Hepatocyte (in vitro differentiated cells): ENCODE measurements around the gene TSPAN33. TPM values are rescaled to one million over a fixed set of nuclear protein-coding genes. Genes with fewer than 3 reads are reported as not detected.

ENCODE experiments used
- DNase-seq: peaks from one replicate; pipeline ENCODE4 v3.0.0-alpha.2; 2016; ENCODE audit warnings: low spot score
- H2AFZ ChIP-seq: fragments of 200-600 bp; sonication (generic); 2 replicates; pipeline ENCODE4 v1.6.0; 2016; ENCODE audit warnings: antibody characterized with exemption, mild to moderate bottlenecking
- H3K27ac ChIP-seq: fragments of 200-600 bp; sonication (generic); 2 replicates; pipeline ENCODE4 v1.5.1; 2016; ENCODE audit warnings: mild to moderate bottlenecking
- H3K27me3 ChIP-seq: fragments of 200-600 bp; sonication (generic); 2 replicates; pipeline ENCODE4 v1.6.1; 2016
- H3K36me3 ChIP-seq: fragments of 200-600 bp; sonication (generic); replicated peaks from 2 replicates; pipeline ENCODE4 v1.5.1; 2016; ENCODE audit warnings: low read depth; ENCODE audit not compliant: insufficient read depth
- H3K4me1 ChIP-seq: fragments of 200-600 bp; sonication (generic); 2 replicates; pipeline ENCODE4 v1.5.1; 2016; ENCODE audit warnings: mild to moderate bottlenecking, moderate library complexity; ENCODE audit not compliant: insufficient read depth
- H3K4me2 ChIP-seq: fragments of 200-600 bp; sonication (generic); 2 replicates; pipeline ENCODE4 v1.6.0; 2016
- H3K4me3 ChIP-seq: fragments of 200-600 bp; sonication (generic); 2 replicates; pipeline ENCODE4 v1.5.1; 2016; ENCODE audit warnings: mild to moderate bottlenecking
- H3K79me2 ChIP-seq: fragments of 200-600 bp; sonication (generic); 2 replicates; pipeline ENCODE4 v1.6.0; 2017; ENCODE audit warnings: mild to moderate bottlenecking
- H3K9me2 ChIP-seq: fragments of 200-600 bp; sonication (generic); replicated peaks from 2 replicates; pipeline ENCODE4 v1.6.0; 2017; ENCODE audit warnings: mild to moderate bottlenecking; ENCODE audit not compliant: insufficient read depth
- H3K9me3 ChIP-seq: fragments of 200-600 bp; sonication (generic); 2 replicates; pipeline ENCODE4 v1.5.1; 2016; ENCODE audit warnings: low read depth, mild to moderate bottlenecking
- H4K20me1 ChIP-seq: fragments of 200-600 bp; sonication (generic); 2 replicates; pipeline ENCODE4 v1.6.0; 2016; ENCODE audit warnings: mild to moderate bottlenecking; ENCODE audit not compliant: insufficient read depth, poor library complexity, severe bottlenecking
- EZH2 ChIP-seq: fragments of 200-600 bp; sonication (generic); IDR thresholded peaks from 2 replicates; pipeline ENCODE4 v1.6.1; 2016; ENCODE audit warnings: antibody characterized with exemption, mild to moderate bottlenecking, borderline replicate concordance
- EZH2phosphoT487 ChIP-seq: fragments of 200-600 bp; sonication (generic); IDR thresholded peaks from one replicate; pipeline ENCODE4 v1.6.1; 2018; ENCODE audit warnings: antibody characterized with exemption, mild to moderate bottlenecking, low read depth, moderate library complexity; ENCODE audit not compliant: unreplicated experiment, severe bottlenecking
- WGBS: methylation state at CpG from one replicate; pipeline ENCODE4 v1.1.6; 2016; ENCODE audit warnings: low lambda C conversion rate; ENCODE audit errors: missing lambda C conversion rate; 5-methylcytosine and 5-hydroxymethylcytosine counted together
- polyA plus RNA-seq: library from polyadenylated mRNA; unstranded; fragments of >200 nt; fragmentation: Nextera tagmentation; extraction: Ambion mirVana; gene quantifications from 2 replicates; pipeline ENCODE4 v1.2.1, GENCODE V29; 2016
- total RNA-seq: library from RNA; depleted of rRNA; stranded (reverse); fragments of >200 nt; gene quantifications from 2 replicates; pipeline ENCODE4 v1.2.3, GENCODE V29; 2014
- TF ChIP-seq, protein P1 (sequence below): fragments of 200-600 bp; sonication (generic); IDR thresholded peaks from 2 replicates; pipeline ENCODE4 v1.5.1; 2016; ENCODE audit warnings: antibody characterized with exemption, mild to moderate bottlenecking; ENCODE audit not compliant: poor library complexity

TSPAN33 gene
- total and polyA plus RNA-seq, 2 experiments from 2014 or later = 7.8 to 9.6 TPM

DNA sequence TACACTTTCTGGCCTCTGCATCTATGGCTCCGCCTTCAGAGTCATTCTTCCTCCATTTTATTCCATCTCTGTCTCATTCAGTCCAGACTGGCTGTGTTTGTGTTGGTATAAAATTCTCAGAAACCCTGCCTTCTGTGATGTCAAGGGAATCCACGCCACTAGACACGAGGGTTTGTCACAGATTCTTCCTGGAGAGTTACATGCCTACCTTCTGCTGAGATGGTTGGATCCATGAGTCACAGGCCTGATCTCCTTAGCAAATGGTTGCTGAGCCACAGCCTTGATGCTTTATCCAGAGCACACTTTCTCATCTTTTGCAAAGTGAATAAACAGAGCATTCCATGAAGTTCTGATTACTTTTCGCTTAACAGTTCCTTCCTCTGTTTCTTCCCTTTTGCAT is 35.9 kb upstream of the TSPAN33 start:
- WGBS = 93% methylated on average over 4 of the region's 4 CpGs
- no peaks in the 10 kb centered on the region for H3K27me3 ChIP-seq
- no peak for DNase-seq
- no peak overlapping the region for H3K4me2 ChIP-seq
- TF ChIP-seq EZH2phosphoT487 = no peak
- H3K4me3 ChIP-seq = no peak overlapping the region
- no peaks in the 10 kb centered on the region for H3K9me3 ChIP-seq
- peaks cover 12% of the 10 kb centered on the region for H3K4me1 ChIP-seq
- H2AFZ ChIP-seq = no peak overlapping the region
- no peak overlapping the region for H3K27ac ChIP-seq
- H3K79me2 ChIP-seq = no peaks in the 10 kb centered on the region
- H4K20me1 ChIP-seq = no peaks in the 10 kb centered on the region
- no peaks in the 10 kb centered on the region for H3K9me2 ChIP-seq
- no peaks in the 10 kb centered on the region for H3K36me3 ChIP-seq

GRCh38 chr7:129110258-129110981 is 34.1 kb upstream of the TSPAN33 start:
- Histone ChIP-seq H2AFZ (peak overlapping the region; percentile 56), H4K20me1 (no peaks in the 10 kb centered on the region), H3K4me1 (peaks cover 9% of the 10 kb centered on the region), H3K27ac (peak overlapping the region; percentile 10), H3K4me3 (no peak overlapping the region), H3K9me2 (no peaks in the 10 kb centered on the region), H3K4me2 (no peak overlapping the region), H3K27me3 (no peaks in the 10 kb centered on the region), H3K79me2 (no peaks in the 10 kb centered on the region), H3K36me3 (no peaks in the 10 kb centered on the region), H3K9me3 (no peaks in the 10 kb centered on the region)
- DNase-seq = peak; percentile 60
- TF ChIP-seq EZH2phosphoT487 = no peak
- 96% methylated on average over 1 of the region's 1 CpG for WGBS

DNA sequence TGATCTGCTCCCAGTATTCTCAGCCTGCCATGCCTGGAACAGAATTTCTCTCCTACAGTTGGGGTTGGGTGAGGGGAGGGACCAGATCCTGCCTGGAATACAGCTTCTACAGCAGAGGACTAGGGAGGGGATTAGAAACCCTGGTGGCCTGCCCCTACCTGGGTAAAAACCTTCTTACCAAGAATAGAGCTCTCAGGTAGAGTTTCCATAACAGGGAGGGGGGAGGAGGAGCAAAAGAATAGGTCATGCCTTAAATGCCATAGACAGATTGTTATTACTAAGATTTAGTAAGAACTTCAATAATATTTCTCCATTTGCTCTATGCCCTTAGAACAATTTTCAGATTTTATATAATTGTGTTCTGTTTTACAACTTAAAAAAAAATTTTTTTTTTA is 33.5 kb upstream of the TSPAN33 start:
- no peaks in the 10 kb centered on the region for H3K9me3 ChIP-seq
- TF ChIP-seq EZH2 (no peak), EZH2phosphoT487 (no peak)
- TF ChIP-seq, protein P1, sequence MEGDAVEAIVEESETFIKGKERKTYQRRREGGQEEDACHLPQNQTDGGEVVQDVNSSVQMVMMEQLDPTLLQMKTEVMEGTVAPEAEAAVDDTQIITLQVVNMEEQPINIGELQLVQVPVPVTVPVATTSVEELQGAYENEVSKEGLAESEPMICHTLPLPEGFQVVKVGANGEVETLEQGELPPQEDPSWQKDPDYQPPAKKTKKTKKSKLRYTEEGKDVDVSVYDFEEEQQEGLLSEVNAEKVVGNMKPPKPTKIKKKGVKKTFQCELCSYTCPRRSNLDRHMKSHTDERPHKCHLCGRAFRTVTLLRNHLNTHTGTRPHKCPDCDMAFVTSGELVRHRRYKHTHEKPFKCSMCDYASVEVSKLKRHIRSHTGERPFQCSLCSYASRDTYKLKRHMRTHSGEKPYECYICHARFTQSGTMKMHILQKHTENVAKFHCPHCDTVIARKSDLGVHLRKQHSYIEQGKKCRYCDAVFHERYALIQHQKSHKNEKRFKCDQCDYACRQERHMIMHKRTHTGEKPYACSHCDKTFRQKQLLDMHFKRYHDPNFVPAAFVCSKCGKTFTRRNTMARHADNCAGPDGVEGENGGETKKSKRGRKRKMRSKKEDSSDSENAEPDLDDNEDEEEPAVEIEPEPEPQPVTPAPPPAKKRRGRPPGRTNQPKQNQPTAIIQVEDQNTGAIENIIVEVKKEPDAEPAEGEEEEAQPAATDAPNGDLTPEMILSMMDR = no peak
- no peak overlapping the region for H3K4me2 ChIP-seq
- H3K27ac ChIP-seq = peak overlapping the region; percentile 10
- H3K4me1 ChIP-seq = peaks cover 9% of the 10 kb centered on the region
- DNase-seq = no peak
- H3K4me3 ChIP-seq = no peak overlapping the region
- H4K20me1 ChIP-seq = no peaks in the 10 kb centered on the region
- H3K36me3 ChIP-seq = no peaks in the 10 kb centered on the region
- no peaks in the 10 kb centered on the region for H3K27me3 ChIP-seq
- H3K9me2 ChIP-seq = no peaks in the 10 kb centered on the region
- H2AFZ ChIP-seq = peak overlapping the region; percentile 56
- no peaks in the 10 kb centered on the region for H3K79me2 ChIP-seq

DNA sequence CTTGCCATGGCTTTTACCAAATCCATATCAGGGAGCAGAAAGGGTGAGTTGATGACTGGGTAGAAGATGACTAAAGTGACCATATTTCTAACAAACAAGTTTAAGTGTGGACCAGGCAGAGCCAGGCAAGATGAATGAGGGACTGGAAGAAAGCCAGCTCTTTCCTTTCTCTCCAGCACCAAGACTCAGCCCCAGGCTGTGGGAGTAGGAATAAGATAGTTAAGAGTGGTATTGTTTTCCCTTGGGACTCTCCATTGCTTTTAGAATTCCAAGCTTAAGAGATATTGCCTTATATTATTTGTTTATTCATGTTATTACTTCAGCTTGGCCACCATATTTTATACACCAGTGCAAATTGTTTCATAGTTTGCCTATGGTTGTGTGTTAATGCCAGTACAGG is 28.8 kb upstream of the TSPAN33 start:
- H3K4me1 ChIP-seq = peaks cover 3% of the 10 kb centered on the region
- no peaks in the 10 kb centered on the region for H3K27me3 ChIP-seq
- H3K36me3 ChIP-seq = no peaks in the 10 kb centered on the region
- no peak overlapping the region for H3K27ac ChIP-seq
- H3K4me2 ChIP-seq = no peak overlapping the region
- no peak for DNase-seq
- no peak overlapping the region for H2AFZ ChIP-seq
- H3K4me3 ChIP-seq = no peak overlapping the region
- TF ChIP-seq, protein P1 = no peak
- TF ChIP-seq EZH2phosphoT487 = no peak
- no peak for TF ChIP-seq EZH2
- H3K79me2 ChIP-seq = no peaks in the 10 kb centered on the region
- H3K9me2 ChIP-seq = no peaks in the 10 kb centered on the region
- no peaks in the 10 kb centered on the region for H3K9me3 ChIP-seq
- H4K20me1 ChIP-seq = no peaks in the 10 kb centered on the region
